Endothelial cell (in vitro differentiated cells): ENCODE measurements around the gene GABBR2. TPM values are rescaled to one million over a fixed set of nuclear protein-coding genes. Genes with fewer than 3 reads are reported as not detected.

Source experiments
- DNase-seq: peaks from one replicate; pipeline ENCODE4 v3.0.0; 2021; ENCODE audit warnings: low spot score
- H3K27ac Mint-ChIP-seq: one replicate; pipeline ENCODE4 v1.8.0; 2021; ENCODE audit warnings: mixed read lengths, inconsistent platforms; ENCODE audit not compliant: unreplicated experiment
- H3K27me3 Mint-ChIP-seq: one replicate; pipeline ENCODE4 v1.8.0; 2021; ENCODE audit warnings: mild to moderate bottlenecking, moderate library complexity, mixed read lengths, inconsistent platforms; ENCODE audit not compliant: unreplicated experiment
- H3K36me3 Mint-ChIP-seq: one replicate; pipeline ENCODE4 v1.8.0; 2021; ENCODE audit warnings: mild to moderate bottlenecking, low read depth, mixed read lengths, inconsistent platforms; ENCODE audit not compliant: unreplicated experiment
- H3K4me1 Mint-ChIP-seq: one replicate; pipeline ENCODE4 v1.8.0; 2021; ENCODE audit warnings: mild to moderate bottlenecking, mixed read lengths, inconsistent platforms; ENCODE audit not compliant: unreplicated experiment
- H3K4me3 Mint-ChIP-seq: one replicate; pipeline ENCODE4 v1.8.0; 2021; ENCODE audit warnings: mild to moderate bottlenecking, mixed read lengths, inconsistent platforms; ENCODE audit not compliant: unreplicated experiment
- H3K9me3 Mint-ChIP-seq: one replicate; pipeline ENCODE4 v1.8.0; 2021; ENCODE audit warnings: mixed read lengths, inconsistent platforms; ENCODE audit not compliant: unreplicated experiment
- CTCF ChIP-seq: fragments of 200-600 bp; sonication (generic); IDR thresholded peaks from one replicate; pipeline ENCODE4 v1.5.0; 2021; ENCODE audit warnings: antibody characterized with exemption; ENCODE audit not compliant: unreplicated experiment
- total RNA-seq: library from RNA; stranded (reverse); fragmentation: NEBNext Ultra II Directional; extraction: Animal tissue kit (Norgen Biotek cat#: 25700); gene quantifications from one replicate; pipeline ENCODE4 v1.2.1, GENCODE V29; 2021; ENCODE audit not compliant: unreplicated experiment

The GABBR2 gene
- total RNA-seq, 1 donor from 2014 or later, result 0.46 TPM

GRCh38 chr9:98579700-98580099 lies 129.0 kb downstream of the GABBR2 start:
- H3K27me3 Mint-ChIP-seq, result peaks cover 4% of the 10 kb centered on the region

GRCh38 chr9:98577446-98577845 lies 131.3 kb downstream of the GABBR2 start:
- Mint-ChIP-seq H3K27ac (no peak overlapping the region), H3K36me3 (no peaks in the 10 kb centered on the region), H3K9me3 (no peaks in the 10 kb centered on the region), H3K27me3 (peaks cover 7% of the 10 kb centered on the region), H3K4me1 (peaks cover 7% of the 10 kb centered on the region), H3K4me3 (no peak overlapping the region)
- TF ChIP-seq CTCF, result no peak
- no peak for DNase-seq

More at GRCh38 chr9:98579700-98580099, 129.0 kb downstream of the GABBR2 start:
- H3K36me3 Mint-ChIP-seq, result no peaks in the 10 kb centered on the region
- H3K27ac Mint-ChIP-seq, result no peak overlapping the region
- no peak overlapping the region for H3K4me3 Mint-ChIP-seq
- DNase-seq, result no peak
- no peak for TF ChIP-seq CTCF
- H3K9me3 Mint-ChIP-seq, result no peaks in the 10 kb centered on the region
- H3K4me1 Mint-ChIP-seq, result peaks cover 9% of the 10 kb centered on the region

DNA sequence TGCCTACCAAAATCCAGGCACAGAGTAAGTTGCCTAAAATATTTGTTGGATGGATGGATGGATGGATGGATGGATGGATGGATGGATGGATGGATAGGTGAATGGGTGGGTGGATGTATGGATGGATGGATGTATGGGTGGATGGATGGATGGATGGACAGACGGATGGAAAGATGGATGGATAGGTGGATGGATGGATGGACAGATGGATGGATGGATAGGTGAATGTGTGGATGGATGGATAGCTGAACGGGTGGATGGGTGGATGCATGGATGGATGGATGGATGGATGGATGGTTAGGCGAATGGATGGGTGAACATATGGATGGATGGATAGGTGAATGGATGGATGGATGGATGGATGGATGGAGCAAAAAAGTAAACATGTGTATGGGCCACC lies 131.9 kb downstream of the GABBR2 start:
- H3K4me3 Mint-ChIP-seq, result no peak overlapping the region
- peaks cover 7% of the 10 kb centered on the region for H3K4me1 Mint-ChIP-seq
- no peaks in the 10 kb centered on the region for H3K9me3 Mint-ChIP-seq
- no peak for TF ChIP-seq CTCF
- H3K27me3 Mint-ChIP-seq, result peaks cover 7% of the 10 kb centered on the region
- DNase-seq, result no peak
- no peak overlapping the region for H3K27ac Mint-ChIP-seq
- no peaks in the 10 kb centered on the region for H3K36me3 Mint-ChIP-seq

- Mint-ChIP-seq H3K9me3 (no peaks in the 10 kb centered on the region), H3K27ac (peak overlapping the region; percentile 61), H3K36me3 (no peaks in the 10 kb centered on the region), H3K4me3 (no peak overlapping the region), H3K4me1 (peaks cover 7% of the 10 kb centered on the region), H3K27me3 (peaks cover 7% of the 10 kb centered on the region)
- TF ChIP-seq CTCF, result no peak
- no peak for DNase-seq
Measured at GRCh38 chr9:98576354-98576753, 132.4 kb downstream of the GABBR2 start.

DNA sequence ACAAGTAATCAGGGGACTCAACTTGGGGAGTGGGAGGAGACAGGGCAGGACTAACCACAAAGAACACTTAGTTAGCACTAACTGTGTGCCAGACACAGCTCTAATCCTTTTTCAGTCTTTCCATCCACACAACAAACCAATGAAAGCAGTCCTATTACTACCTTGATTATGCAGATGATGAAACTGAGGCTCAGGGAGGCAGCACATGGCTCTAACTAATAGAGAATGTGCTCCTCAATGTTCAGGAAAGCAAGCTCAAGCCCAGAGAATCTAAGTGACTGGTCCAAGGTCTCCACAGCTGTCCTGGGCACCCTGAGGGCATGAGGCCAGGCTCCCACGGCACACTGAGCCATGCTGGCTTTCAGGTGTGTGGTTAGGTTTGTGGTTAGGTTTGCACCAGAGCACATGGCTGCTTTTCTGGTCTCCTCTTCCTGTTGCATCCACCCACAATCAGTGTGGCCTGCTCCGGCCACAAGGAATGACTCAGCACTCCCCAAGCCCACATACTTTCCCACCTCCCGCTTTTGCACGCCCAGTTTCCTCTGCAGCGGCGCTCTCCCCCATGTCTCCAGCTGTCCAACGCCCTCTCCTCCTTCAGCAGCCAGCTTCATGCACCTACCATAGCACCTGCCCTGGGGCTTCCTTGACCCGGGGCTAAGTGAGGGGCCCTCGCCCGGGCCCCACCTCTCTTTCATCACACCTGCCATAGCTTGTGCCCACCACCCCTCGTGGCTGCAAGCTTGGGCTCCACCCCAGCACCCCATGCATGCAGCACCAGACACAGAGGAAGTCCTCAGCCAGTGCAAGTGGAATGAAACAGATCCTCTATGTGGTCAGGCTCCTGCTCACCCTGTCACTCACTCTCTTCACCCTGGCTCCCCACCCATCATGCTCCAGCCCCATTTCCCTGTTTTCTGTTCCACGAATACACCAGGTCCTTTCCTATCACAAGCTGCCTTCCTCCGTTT lies 133.1 kb downstream of the GABBR2 start:
- Mint-ChIP-seq H3K36me3 (no peaks in the 10 kb centered on the region), H3K27me3 (peaks cover 7% of the 10 kb centered on the region), H3K9me3 (no peaks in the 10 kb centered on the region), H3K4me1 (peaks cover 7% of the 10 kb centered on the region), H3K4me3 (no peak overlapping the region), H3K27ac (peak overlapping the region; percentile 61)
- DNase-seq, result no peak
- no peak for TF ChIP-seq CTCF
